Measurements from ENCODE around the gene SAMD1. TPM values are rescaled to one million over a fixed set of nuclear protein-coding genes. Genes with fewer than 3 reads are reported as not detected.

The SAMD1 gene
- total and polyA plus RNA-seq, 2 of the 8 experiments (the other 6 are each of a cell fraction or from before 2014, with no cell fraction given) = 40.0 to 100 TPM

GRCh38 chr19:14089412-14089661, 1.2 kb downstream of the SAMD1 start (continued):
- TF ChIP-seq HDAC2 (IDR thresholded peaks at IDR 0.05; ENCODE audit: borderline replicate concordance in 1 of 2, low read depth in 2 of 2, low read length in 2 of 2) (no peak), EZH2 (IDR thresholded peaks at IDR 0.05; ENCODE audit: low read depth, low read length, severe bottlenecking) (no peak), KDM5A (IDR thresholded peaks at IDR 0.05; ENCODE audit: low read length) (no peak), RFX5 (IDR thresholded peaks at IDR 0.05; ENCODE audit: borderline replicate concordance, low read depth, low read length) (no peak)
